GM12878 (cell line): Measurements from ENCODE around the gene OPCML. TPM values are rescaled to one million over a fixed set of nuclear protein-coding genes. Genes with fewer than 3 reads are reported as not detected.

Experiments used
- ATAC-seq: fragments of 200-7000 bp; cut with Tn5 transposase; 3 replicates; pipeline ENCODE4 v1.9.1; 2020; ENCODE audit warnings: mild to moderate bottlenecking, moderate library complexity
- BruUV-seq: library from RNA; stranded (reverse); fragments of 400-500 nt; replicated peaks from 2 replicates; lab custom pipeline; 2021; lab: Mats Ljungman, UMichigan
- CTCF ChIA-PET: fragments of 300-600 bp; sonication (Branson Sonifier 250); formaldehyde crosslinking; extraction: SDS; loops from one replicate; lab custom pipeline; 2021; ENCODE audit warnings: inconsistent platforms; lab: Yijun Ruan, JAX
- POLR2A ChIA-PET: fragments of 350-600 bp; formaldehyde crosslinking; extraction: SDS; loops from one replicate; lab custom pipeline; 2021; ENCODE audit warnings: inconsistent platforms; lab: Charles Lee
- RAD21 ChIA-PET: fragments of 300-600 bp; sonication (Branson Sonifier 250); formaldehyde crosslinking; loops from one replicate; lab custom pipeline; 2023; ENCODE audit warnings: antibody characterized with exemption; ENCODE audit not compliant: unreplicated experiment; lab: Charles Lee
- SMC1A ChIA-PET: fragments of 300-600 bp; sonication (Branson Sonifier 250); formaldehyde crosslinking; loops from one replicate; lab custom pipeline; 2023; ENCODE audit not compliant: unreplicated experiment, uncharacterized antibody; lab: Charles Lee
- DNase-seq: peaks from one replicate; pipeline ENCODE4 v3.0.0-alpha.2; 2011; ENCODE audit warnings: low read depth, low spot score
- FAIRE-seq: peaks from 3 replicates; lab custom pipeline; 2011; peaks lifted over from hg19 to GRCh38; lab: Jason Lieb, UNC
- H2AFZ ChIP-seq: 2 replicates; pipeline ENCODE4 v1.6.0; 2011; ENCODE audit warnings: low read depth, low read length, control low read depth; ENCODE audit not compliant: control insufficient read depth
- H3K27ac ChIP-seq: 2 replicates; pipeline ENCODE4 v1.5.1; 2011; ENCODE audit warnings: control low read depth; ENCODE audit not compliant: control insufficient read depth, insufficient read depth
- H3K27me3 ChIP-seq, 2 experiments: replicated peaks in 1 of 2; 2 replicates each; pipeline versions ENCODE4 v1.6.0 to v1.6.1; 2011; ENCODE audit warnings: low read length in 1 of 2; ENCODE audit not compliant: control insufficient read depth in 2 of 2, insufficient read depth in 2 of 2
- H3K36me3 ChIP-seq, 2 experiments: 2 replicates each; pipeline ENCODE4 v1.5.1; 2011; ENCODE audit warnings: low read length in 1 of 2; ENCODE audit not compliant: control insufficient read depth in 2 of 2, insufficient read depth in 2 of 2
- H3K4me1 ChIP-seq: 2 replicates; pipeline ENCODE4 v1.6.1; 2011; ENCODE audit warnings: mild to moderate bottlenecking, low read length, moderate library complexity, mixed read lengths; ENCODE audit not compliant: control insufficient read depth, insufficient read depth
- H3K4me2 ChIP-seq: 2 replicates; pipeline ENCODE4 v1.6.0; 2011; ENCODE audit warnings: control low read depth; ENCODE audit not compliant: control insufficient read depth, insufficient read depth
- H3K4me3 ChIP-seq: fragments of 200-600 bp; sonication (generic); 2 replicates; pipeline ENCODE4 v1.5.1; 2016
- H3K79me2 ChIP-seq: 2 replicates; pipeline ENCODE4 v1.6.0; 2011; ENCODE audit warnings: low read length; ENCODE audit not compliant: control insufficient read depth, insufficient read depth
- H3K9ac ChIP-seq: 2 replicates; pipeline ENCODE4 v1.8.0; 2011; ENCODE audit warnings: low read length, control low read depth, mixed read lengths; ENCODE audit not compliant: control insufficient read depth, insufficient read depth
- H3K9me3 ChIP-seq: replicated peaks from 3 replicates; pipeline ENCODE4 v1.5.1; 2011; ENCODE audit warnings: mild to moderate bottlenecking, low read length; ENCODE audit not compliant: control insufficient read depth, insufficient read depth
- H4K20me1 ChIP-seq: 2 replicates; pipeline ENCODE4 v1.6.0; 2011; ENCODE audit not compliant: control insufficient read depth, insufficient read depth
- BCL11A ChIP-seq: IDR thresholded peaks from 2 replicates; pipeline ENCODE4 v1.6.1; 2011; ENCODE audit warnings: low read depth, low read length
- CBX3 ChIP-seq: fragments of 200-600 bp; sonication (generic); IDR thresholded peaks from 2 replicates; pipeline ENCODE4 v1.6.1; 2016; ENCODE audit warnings: low read depth, borderline replicate concordance
- ESRRA ChIP-seq: IDR thresholded peaks from 2 replicates; pipeline ENCODE4 v1.6.1; 2012; ENCODE audit warnings: mild to moderate bottlenecking, low read length, improper control_type of control experiment
- FOXM1 ChIP-seq: IDR thresholded peaks from 2 replicates; pipeline ENCODE4 v1.6.1; 2012; ENCODE audit warnings: low read depth, mild to moderate bottlenecking, inconsistent platforms, low read length, moderate library complexity
- MTA3 ChIP-seq: IDR thresholded peaks from 2 replicates; pipeline ENCODE4 v1.6.1; 2012; ENCODE audit warnings: low read length, inconsistent platforms, borderline replicate concordance
- TAF1 ChIP-seq: IDR thresholded peaks from 2 replicates; pipeline ENCODE4 v1.6.1; 2011; ENCODE audit warnings: mild to moderate bottlenecking, low read depth, low read length, borderline replicate concordance
- WGBS: methylation state at CpG from one replicate; pipeline ENCODE4 v1.1.6; 2016; ENCODE audit warnings: low lambda C conversion rate; ENCODE audit not compliant: insufficient replicate concordance, insufficient coverage; ENCODE audit errors: missing lambda C conversion rate; 5-methylcytosine and 5-hydroxymethylcytosine counted together
- in situ Hi-C: fragments of 300-500 bp; cut with MboI; formaldehyde crosslinking; loops from 9 replicates; pipeline ENCODE4 v1.14.3; 2018; ENCODE audit warnings: mixed read lengths
- intact Hi-C: fragments of 100-400 bp; cut with micrococcal nuclease; formaldehyde crosslinking; loops from one replicate; pipeline ENCODE4 v1.14.2; 2022; ENCODE audit not compliant: unreplicated experiment
- polyA plus RNA-seq, 11 experiments: library from polyadenylated mRNA; depleted of rRNA in 4 of 11; unstranded in 6 of 11; stranded (reverse) in 5 of 11; fragments of >200 nt; fragmentation: Nextera tagmentation in 4 of 11; fragmentation: Illumina TruSeq in 1 of 11; extraction: Ambion mirVana in 4 of 11; extraction: Trizol in 1 of 11; gene quantifications; 1 replicate in 1 of 11; 2 replicates in 10 of 11; pipeline versions ENCODE4 v1.2.1 to v1.2.3, GENCODE V29; 2011 to 2016; ENCODE audit warnings: inconsistent platforms in 2 of 11, missing spikeins in 2 of 11, low read depth in 1 of 11
- total RNA-seq, 4 experiments: library from RNA; depleted of rRNA in 3 of 4; stranded (reverse); fragments of >200 nt in 3 of 4; fragmentation: Illumina TruSeq in 1 of 4; extraction: Trizol in 1 of 4; gene quantifications; 2 replicates each; pipeline versions ENCODE4 v1.2.1 to v1.2.3, GENCODE V29; 2013 to 2021
- TF ChIP-seq, protein P1 (sequence below): fragments of 450-650 bp; IDR thresholded peaks from 2 replicates; pipeline ENCODE4 v1.6.1; 2017; ENCODE audit warnings: low read depth, mild to moderate bottlenecking, moderate library complexity
- TF ChIP-seq, protein P2 (sequence below): fragments of 450-650 bp; IDR thresholded peaks from 2 replicates; pipeline ENCODE4 v1.6.1; 2017; ENCODE audit warnings: mild to moderate bottlenecking

Gene OPCML
- total and polyA plus RNA-seq, 10 of the 15 experiments (the other 5 are each of a cell fraction or from before 2014, with no cell fraction given), result 0.84 TPM; not detected in 9

DNA sequence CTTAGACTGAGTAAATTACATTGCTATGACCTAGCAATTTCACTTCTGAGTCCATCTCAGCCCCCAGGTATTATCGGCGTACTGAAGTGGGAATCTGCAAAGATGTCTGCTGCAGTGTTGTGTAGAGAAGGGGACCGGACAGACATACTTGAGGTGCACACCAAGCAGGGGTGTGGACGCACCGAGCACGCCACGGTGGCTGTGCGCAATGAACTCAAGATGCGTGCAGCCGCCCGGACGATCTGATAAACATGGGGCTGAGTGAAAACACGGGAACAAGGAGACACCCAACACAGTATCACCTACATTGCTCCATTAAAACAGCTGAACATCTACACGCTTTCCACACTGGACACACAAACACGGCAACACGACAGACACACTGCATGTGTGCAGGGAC, 454.3 kb downstream of the OPCML start (continued):
- TF ChIP-seq ESRRA, result no peak
- no peak for TF ChIP-seq FOXM1

DNA sequence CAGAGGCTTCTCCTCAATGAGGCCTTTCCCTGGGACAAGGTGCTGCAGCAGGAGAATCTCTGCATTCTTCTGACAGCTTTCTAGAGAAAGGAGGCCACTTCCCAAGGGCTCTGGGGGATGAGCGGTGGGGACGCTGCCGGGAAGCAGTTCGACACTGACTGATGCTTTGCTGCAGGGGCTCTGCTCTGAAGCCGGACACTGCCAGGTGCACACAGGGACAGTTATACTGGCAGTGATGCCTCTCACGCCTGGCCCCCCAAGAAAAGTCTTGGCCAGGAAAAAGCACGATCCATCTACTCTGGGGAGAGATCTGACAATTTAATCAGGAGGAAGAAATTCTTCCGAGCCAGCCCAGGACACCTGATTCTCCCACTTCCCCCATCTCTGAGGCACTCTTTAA, 456.9 kb downstream of the OPCML start:
- H3K79me2 ChIP-seq, result no peaks in the 10 kb centered on the region
- no peak for FAIRE-seq
- in situ Hi-C loops, result no loop called here
- no peak overlapping the region for H3K4me2 ChIP-seq
- ChIA-PET RAD21 (no interaction called here), CTCF (no interaction called here), POLR2A (no interaction called here), SMC1A (no interaction called here)
- intact Hi-C loops, result loop anchor here (5.0 kb wide), 1 partner anchor 747 kb away; no protein-coding TSS in a partner anchor
- H4K20me1 ChIP-seq, result no peaks in the 10 kb centered on the region
- H3K9ac ChIP-seq, result no peak overlapping the region
- WGBS, result 34% methylated on average over 8 of the region's 8 CpGs
- no peaks in the 10 kb centered on the region for H3K9me3 ChIP-seq
- H3K4me1 ChIP-seq, result no peaks in the 10 kb centered on the region
- no peak for TF ChIP-seq MTA3
- TF ChIP-seq, protein P1, sequence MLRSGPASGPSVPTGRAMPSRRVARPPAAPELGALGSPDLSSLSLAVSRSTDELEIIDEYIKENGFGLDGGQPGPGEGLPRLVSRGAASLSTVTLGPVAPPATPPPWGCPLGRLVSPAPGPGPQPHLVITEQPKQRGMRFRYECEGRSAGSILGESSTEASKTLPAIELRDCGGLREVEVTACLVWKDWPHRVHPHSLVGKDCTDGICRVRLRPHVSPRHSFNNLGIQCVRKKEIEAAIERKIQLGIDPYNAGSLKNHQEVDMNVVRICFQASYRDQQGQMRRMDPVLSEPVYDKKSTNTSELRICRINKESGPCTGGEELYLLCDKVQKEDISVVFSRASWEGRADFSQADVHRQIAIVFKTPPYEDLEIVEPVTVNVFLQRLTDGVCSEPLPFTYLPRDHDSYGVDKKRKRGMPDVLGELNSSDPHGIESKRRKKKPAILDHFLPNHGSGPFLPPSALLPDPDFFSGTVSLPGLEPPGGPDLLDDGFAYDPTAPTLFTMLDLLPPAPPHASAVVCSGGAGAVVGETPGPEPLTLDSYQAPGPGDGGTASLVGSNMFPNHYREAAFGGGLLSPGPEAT, result no peak
- TF ChIP-seq BCL11A, result no peak
- TF ChIP-seq CBX3, result no peak
- TF ChIP-seq, protein P2, sequence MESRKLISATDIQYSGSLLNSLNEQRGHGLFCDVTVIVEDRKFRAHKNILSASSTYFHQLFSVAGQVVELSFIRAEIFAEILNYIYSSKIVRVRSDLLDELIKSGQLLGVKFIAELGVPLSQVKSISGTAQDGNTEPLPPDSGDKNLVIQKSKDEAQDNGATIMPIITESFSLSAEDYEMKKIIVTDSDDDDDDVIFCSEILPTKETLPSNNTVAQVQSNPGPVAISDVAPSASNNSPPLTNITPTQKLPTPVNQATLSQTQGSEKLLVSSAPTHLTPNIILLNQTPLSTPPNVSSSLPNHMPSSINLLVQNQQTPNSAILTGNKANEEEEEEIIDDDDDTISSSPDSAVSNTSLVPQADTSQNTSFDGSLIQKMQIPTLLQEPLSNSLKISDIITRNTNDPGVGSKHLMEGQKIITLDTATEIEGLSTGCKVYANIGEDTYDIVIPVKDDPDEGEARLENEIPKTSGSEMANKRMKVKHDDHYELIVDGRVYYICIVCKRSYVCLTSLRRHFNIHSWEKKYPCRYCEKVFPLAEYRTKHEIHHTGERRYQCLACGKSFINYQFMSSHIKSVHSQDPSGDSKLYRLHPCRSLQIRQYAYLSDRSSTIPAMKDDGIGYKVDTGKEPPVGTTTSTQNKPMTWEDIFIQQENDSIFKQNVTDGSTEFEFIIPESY, result no peak
- no peak for TF ChIP-seq TAF1
- no peak for ATAC-seq
- DNase-seq, result no peak
- peaks cover 0 to 1% of the 10 kb centered on the region in 2 experiments; a peak in 2 of 4 replicates for H3K27me3 ChIP-seq
- BruUV-seq, result no TSS peak
- no peaks in the 10 kb centered on the region for H3K36me3 ChIP-seq
- no peak overlapping the region for H3K4me3 ChIP-seq
- H3K27ac ChIP-seq, result no peak overlapping the region
- no peak overlapping the region for H2AFZ ChIP-seq
